Fibroblast of skin of left quadriceps (primary cell): ENCODE results near the gene KIF13A.
"Not testable (repeated sequence)": the region's sequence is repeated elsewhere in the genome, so short reads cannot be mapped to it uniquely, and the experiment has no call there.

Experiments
- DNase-seq, 2 experiments: peaks; one replicate each; pipeline ENCODE4 v3.0.0-alpha.2; 2013; ENCODE audit warnings: low read depth in 2 of 2

Gene KIF13A

DNA sequence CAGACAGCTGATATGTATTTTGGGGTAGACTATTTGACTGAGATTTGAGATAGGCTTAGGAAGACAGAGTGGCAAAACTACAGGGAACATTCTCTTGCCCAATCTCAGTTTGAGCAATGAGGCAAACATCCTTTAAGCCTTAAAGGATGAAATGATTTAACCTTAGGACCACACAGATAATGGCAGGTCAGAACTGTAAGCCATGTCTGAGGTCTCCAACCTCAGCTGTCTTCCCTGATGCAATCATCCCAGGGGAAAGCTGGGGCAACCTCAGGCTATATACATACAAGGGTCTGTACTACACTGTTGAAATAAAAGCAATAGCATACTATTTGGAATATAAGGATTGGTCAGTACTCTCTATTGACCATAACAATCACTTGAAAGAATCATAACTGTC, 196.9 kb downstream of the KIF13A start:
- no peak for DNase-seq

- no peak for DNase-seq
Measured at GRCh38 chr6:17785094-17785787, 202.2 kb downstream of the KIF13A start.

DNA sequence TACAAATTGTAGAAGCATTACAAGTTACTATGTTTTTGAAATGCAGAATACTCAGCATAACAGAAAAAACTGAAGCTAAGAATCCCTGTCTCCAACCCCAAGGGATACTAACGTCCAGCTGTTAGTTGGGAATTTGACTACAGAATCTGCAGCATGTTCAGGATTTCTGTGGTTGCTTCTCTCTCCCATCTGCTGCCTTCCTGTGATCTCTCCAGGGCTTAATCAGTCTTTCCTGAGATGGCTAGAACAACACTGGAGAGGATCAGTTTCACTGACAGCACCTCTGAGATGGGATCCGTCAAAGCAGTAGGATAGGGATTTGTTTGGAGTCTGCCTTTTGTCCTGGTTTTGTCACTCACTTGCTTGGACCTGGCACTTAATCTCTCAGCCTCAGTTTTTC, 207.4 kb downstream of the KIF13A start:
- DNase-seq, result no peak

DNA sequence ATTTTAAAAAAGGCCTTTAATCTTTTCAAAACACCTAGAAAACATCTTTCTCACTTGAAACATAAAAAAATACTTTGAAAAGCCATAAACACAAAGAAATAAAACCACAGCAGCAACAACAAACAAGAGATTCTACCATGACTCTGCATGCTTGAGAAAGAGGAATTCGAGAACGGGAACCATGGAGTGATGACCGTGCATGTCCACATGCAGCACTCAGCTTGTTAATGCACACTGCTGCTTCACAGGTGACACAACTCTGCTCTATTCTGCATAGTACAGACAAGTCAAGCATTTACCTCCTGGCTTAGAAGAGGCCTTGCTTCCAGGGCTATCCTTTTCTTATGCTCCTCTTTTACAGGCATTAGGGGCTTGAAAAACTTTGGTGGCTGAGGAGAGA, 215.8 kb downstream of the KIF13A start:
- no peak for DNase-seq

DNA sequence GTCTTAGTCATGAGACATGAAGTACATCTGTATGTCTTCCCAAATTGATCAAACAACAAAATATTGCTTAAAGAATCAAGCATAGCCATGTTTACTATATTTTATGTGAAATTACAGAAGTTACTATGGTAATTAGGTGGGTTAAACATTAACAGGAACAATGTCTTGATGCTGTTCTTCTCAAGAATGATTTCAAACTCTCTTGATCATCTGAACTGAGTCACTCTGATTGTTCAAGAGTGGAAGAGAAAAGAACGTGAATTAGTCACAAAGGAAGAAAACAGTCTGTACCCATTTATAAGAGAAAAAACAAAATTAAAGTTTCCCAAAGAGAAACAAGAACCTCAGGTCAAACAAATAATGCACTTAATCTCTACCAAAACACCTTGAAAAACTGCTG, 218.6 kb downstream of the KIF13A start:
- no peak for DNase-seq

DNA sequence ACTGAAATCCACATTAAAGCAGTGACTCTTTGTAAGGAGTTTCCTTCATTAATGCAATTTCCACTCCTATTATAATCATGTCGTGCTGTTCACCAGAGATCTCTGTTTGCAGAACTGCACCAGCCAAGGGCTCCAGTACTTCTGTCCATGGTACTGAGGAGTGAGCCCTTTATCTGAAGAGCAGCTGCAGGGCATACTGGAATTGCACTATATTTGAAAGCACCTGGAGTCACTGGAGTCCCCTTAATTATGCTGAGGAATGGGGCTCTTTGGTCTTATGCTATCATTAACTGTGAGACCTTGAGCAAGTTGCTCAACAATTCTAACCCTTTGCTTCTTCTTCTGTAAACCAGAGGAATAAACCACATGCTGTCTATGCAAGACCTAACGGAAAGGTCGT, 219.0 kb downstream of the KIF13A start:
- peak; percentile 4 to 6 for DNase-seq

GRCh38 chr6:17762651-17763050, 224.8 kb downstream of the KIF13A start:
- no peak for DNase-seq

DNA sequence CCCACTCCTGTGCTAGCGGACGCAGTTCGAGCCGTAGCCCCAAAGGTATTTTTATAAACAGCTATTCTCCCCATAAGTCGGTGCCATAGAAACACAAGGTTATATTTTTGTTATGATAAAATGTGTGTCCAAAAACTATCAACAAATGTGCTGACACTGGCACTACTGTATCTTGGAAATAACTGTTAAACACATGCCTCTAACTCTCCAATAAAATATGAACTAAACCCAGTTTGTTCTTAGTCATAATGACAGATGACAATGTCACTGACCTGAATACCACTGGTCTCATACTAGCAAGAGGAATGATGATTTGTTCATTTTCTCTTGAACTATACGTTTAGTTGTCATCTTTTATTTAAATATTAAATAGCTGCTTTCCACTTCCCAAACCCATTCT, 229.3 kb downstream of the KIF13A start:
- no peak for DNase-seq

DNA sequence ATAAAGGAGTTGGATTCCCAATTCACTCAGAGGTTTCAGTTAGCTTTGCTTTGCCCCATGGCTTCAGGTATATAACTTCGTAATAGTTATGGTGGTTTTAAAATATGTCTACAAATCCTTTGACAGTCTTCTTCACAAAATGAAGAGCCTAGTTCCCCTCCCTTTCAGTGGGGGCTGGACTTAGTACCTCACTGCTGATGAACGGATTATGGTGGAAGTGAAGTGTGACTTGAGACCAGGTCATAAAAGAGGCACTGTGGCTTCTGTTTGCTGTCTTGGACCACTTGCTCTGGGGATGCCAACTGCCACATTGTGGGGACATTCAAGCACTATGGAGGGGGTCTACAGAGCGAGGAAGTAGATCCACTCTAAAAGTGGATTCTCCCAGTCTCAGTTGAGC, 233.2 kb downstream of the KIF13A start:
- no peak for DNase-seq

DNA sequence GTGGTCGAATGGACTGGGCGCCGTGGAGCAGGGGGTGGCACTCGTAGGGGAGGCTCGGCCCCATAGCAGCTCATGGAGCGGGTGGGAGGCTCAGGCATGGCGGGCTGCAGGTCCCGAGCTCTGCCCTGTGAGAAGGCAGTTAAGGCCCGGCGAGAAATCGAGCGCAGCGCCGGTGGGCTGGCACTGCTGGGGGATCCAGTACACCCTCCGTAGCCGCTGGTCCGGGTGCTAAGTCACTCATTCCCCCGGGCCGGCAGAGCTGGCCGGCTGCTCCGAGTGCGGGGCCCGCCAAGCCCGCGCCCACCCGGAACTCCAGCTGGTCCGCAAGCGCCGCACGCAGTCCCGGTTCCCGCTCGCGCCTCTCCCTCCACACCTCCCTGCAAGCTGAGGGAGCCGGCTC, 242.1 kb downstream of the KIF13A start:
- DNase-seq, result not testable (repeated sequence)

DNA sequence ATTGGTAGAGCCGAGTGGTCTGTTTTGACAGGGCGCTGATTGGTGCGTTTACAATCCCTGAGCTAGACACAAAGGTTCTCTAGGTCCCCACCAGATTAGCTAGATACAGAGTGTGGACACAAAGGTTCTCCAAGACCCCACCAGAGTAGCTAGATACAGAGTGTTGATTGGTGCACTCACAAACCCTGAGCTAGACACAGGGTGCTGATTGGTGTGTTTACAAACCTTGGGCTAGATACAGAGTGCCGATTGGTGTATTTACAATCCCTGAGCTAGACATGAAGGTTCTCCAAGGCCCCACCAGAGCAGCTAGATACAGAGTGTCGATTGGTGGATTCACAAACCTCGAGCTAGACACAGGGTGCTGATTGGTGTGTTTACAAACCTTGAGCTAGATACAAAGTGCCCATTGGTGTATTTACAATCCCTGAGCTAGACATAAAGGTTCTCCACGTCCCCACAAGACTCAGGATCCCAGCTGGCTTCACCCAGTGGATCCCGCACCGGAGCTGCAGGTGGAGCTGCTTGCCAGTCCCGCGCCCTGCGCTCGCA, 242.6 kb downstream of the KIF13A start:
- DNase-seq, result not testable (repeated sequence)

DNA sequence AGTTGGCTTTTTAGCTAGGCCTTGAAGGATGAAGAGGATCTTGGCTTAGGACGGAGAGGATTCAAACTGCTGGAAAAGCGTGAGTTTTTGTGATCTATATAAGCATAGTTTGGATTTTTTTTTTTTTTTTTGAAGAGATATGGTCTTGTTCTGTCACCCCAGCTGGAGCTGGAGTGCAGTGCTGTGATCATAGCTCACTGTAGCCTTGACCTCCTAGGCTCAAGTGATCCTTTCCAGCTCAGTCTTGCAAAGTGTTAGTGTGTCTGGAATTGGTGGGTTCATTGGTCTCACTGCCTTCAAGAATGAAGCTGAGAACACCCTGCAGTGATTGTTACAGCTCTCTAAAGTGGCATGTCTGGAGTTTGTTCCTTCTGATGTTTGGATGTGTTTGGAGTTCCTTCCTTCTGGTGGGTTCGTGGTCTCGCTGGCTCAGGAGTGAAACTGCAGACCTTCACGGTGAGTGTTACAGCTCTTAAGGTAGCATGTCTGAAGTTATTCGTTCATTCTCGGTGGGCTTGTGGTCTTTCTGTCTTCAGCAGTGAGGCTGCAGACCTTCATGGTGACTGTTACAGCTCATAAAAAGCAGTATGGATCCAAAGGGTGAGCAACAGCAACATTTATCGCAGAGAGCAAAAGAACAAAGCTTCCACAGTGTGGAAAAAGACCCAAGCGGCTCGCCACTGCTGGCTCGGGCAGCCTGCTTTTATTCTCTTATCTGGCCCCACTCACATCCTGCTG, 243.2 kb downstream of the KIF13A start:
- DNase-seq, result no peak

DNA sequence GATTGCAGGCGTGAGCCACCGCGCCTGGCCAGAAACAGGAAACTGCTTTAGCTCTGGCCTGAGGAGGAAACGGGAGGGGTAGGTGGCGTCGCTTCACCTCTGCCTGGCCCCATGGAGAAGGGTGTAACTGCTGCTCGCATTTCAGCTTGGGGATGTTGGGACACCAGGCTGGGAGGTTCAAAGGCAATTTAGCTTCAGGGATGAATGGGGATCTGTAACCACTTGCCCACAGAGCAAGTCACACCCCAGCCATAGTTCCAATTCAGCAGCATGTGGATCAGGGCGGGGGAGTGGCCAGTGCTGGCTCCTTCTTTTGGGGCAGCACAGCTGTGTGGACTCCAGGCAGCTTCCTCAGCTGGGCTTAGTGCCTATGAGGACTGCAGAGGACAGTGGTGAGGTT, 245.9 kb downstream of the KIF13A start:
- DNase-seq, result no peak

DNA sequence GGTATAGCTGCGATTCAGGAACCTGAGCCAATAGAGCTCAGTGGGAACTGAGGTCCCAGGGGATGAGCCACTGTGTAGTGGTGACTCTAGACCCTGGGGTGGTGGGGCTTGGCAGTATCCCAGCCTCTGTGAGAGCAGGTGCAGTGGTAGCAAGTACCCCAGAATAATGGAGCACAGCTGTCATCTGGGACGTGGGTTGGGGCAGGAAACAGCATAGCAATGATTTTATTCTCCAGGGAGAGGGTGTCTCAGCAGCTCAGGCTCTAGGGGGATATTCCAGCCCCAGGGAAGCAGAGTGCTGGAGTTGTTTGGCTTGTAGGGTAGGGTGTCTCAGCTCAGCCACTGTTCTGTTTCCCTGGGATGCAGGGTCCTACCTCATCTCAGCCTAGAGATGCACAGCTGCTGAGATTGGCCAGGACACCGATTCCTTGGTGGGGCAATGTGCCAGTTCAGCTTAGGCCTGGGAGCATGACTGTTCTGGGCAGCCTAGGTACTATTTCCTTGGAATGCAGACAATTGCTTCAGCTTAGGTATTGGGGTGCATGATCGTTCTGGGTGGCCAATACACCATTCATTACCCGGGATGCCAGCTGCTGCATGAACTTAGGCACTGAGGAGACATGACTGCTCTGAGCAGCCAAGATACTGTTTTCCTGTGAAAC, 246.7 kb downstream of the KIF13A start:
- no peak for DNase-seq

DNA sequence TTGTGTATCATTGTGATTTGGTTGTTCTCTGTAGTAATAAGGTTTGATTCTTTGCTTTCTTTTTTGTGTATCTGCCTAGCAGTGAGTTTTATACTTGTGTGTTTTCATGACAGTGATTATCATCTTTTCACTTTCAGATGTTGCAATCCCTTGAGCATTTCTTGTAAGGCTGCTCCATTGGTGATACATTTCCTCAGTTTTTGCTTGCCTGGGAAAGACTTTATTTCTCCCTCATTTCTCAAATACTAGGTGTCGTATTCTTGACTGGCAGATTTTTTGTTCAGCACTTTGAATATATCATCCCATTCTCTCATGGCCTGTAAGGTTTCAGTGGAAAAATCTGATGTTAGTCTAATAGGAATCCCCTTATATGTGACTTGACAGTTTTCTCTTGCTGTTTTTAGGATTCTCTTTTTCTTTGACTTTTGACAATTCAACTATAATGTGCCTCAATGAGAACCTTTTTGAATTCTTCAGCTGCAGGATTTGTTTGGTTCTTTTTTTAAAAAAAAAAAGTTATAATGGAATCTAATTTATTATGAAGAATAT, 249.7 kb downstream of the KIF13A start:
- no peak for DNase-seq

DNA sequence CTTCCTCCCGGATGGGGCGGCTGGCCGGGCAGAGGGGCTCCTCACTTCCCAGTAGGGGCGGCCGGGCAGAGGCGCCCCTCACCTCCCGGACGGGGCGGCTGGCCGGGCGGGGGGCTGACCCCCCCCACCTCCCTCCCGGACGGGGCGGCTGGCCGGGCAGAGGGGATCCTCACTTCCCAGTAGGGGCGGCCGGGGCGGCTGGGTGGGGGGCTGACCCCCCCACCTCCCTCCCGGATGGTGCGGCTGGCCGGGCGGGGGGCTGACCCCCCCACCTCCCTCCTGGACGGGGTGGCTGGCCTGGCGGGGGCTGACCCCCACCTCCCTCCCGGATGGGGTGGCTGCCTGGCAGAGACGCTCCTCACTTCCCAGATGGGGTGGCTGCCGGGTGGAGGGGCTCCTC, 252.1 kb downstream of the KIF13A start:
- not testable (repeated sequence) for DNase-seq

DNA sequence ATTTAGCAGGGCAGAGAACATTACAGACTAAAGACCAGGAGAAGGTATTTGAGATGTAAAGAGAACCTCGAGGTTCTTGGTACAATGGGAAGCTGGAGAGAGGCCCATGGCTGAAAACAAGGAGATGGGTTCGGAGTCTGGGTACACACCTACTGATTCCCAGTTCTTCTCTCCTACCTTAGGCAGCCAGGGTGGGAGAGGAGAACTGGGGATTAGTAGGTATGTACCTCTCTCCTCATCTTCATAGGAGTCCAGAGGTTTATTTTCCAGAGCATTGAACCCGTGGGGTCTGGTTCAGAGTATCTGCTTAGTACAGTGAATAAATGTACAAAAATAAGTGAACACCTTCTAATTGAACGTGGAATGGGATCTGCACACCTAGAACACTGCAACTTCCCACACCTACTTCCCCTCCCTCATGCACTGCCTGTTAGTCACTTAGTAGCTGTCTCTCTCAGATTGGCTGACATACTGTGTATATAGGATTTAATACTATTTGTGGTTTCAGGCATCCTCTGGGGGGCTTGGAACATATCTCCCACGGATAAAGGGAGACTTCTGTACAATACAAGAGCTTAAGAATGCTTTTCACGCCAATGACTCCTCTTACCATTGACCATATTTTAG, 257.2 kb downstream of the KIF13A start:
- DNase-seq, result no peak

DNA sequence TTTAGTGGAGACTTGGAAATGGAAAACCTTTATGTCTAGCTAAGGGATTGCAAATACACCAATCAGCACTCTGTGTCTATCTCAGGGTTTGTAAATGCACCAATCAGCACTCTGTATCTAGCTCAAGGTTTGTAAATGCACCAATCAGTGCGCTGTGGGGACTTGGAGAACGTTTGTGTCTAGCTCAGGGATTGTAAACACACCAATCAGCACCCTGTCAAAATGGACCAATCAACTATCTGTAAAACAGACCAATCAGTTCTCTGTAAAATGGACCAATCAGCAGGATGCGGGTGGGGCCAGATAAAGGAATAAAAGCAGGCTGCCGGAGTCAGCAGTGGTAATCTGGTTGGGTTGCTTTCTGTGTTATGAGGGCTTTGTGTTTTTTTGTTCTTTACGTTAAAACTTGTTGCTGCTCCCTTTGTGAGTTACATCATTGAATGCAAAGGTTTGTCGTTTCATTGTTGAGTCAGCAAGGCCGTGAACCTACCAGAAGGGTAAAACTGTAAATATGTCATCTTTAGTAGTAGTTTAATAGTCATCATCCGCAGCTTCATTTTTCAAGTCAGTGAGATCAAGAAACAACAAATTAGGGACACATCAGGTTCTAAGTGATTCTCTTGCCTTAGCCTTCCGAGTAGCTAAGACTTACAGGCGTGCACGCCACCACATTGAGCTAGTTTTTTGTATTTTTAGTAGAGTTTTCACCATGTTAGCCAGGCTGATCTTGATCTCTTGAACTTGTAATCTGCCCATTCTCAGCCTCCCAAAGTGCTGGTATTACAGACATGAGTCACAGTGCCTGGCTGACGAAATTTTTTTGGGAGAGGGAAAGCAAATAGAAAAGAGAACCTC, 258.0 kb downstream of the KIF13A start:
- DNase-seq, result no peak

DNA sequence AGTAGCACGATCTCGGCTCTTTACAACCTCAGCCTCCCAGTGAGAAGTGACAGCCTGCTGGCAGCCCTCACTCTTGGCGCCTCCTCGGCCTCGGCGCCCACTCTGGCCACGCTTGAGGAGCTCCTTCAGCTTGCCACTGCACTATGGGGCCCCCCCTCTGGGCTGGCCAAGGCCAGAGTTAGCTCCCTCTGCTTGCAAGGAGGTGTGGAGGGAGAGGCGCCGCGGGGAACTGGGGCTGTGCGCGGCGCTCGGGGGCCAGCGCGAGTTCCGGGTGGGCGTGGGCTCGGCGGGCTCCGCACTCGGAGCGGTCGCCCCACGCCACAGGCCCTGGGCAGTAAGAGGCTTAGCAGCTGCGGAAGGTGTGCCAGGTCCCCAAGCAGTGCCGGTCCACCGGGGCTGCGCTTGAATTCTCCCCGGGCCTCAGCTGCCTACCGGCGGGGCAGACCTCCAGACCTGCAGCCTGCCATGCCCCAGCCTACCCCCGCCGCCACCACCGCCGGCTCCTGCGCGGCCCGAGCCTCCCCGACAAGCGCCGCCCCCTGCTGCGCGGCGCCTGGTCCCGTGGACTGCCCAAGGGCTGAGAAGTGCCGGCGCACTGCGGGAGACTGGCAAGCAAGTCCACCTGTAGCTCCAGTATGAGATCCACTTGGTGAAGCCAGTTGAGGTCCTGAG, 258.7 kb downstream of the KIF13A start:
- no peak for DNase-seq

DNA sequence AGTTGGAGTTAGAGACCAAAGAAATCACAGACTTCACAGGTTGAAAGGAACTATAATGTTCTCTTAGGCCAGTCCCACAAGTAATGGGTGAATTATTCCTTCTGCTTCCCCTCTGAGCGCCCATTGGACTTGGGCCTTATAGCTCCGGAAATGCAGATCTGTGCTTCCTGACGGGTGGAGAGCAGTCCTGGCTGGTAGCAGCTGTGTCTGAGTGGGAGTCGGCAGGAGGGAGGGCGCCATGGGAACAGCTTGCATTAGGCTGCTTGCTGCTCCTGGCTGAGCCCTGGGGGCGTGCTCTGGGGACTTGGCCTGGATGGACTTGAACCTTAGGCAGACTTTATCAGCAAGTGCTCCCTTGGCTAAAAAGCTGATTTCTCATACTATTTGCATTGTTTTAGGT, 262.4 kb downstream of the KIF13A start:
- DNase-seq, result no peak
